Measurements from ENCODE around the gene CUX1. TPM values are rescaled to one million over a fixed set of nuclear protein-coding genes. Genes with fewer than 3 reads are reported as not detected.

The CUX1 gene
- total and polyA plus RNA-seq, 2 of the 13 experiments (the other 11 are each of a cell fraction or from before 2014, with no cell fraction given) = 13.7 to 14.9 TPM

- no peak for TF ChIP-seq ZNF512 (CRISPR knock-in tag; IDR thresholded peaks at IDR 0.05)
- TF ChIP-seq ZNF788 (CRISPR knock-in tag; IDR thresholded peaks at IDR 0.05; ENCODE audit: borderline replicate concordance) = peak; percentile 95; the same call in 1 of the 2 replicates
- no peak for TF ChIP-seq CREB1 (IDR thresholded peaks at IDR 0.05)
- no peak for TF ChIP-seq CREB1 (CRISPR knock-in tag; IDR thresholded peaks at IDR 0.05)
- peak; percentile 58; the same call in 1 of the 2 replicates for TF ChIP-seq BRD4 (CRISPR knock-in tag; IDR thresholded peaks at IDR 0.05)
- peak; percentile 43; the same call in 1 of the 2 replicates for TF ChIP-seq ZNF30 (CRISPR knock-in tag; IDR thresholded peaks at IDR 0.05)
- TF ChIP-seq EEA1 (CRISPR knock-in tag; IDR thresholded peaks at IDR 0.05; ENCODE audit: borderline replicate concordance) = no peak
- TF ChIP-seq THYN1 (CRISPR knock-in tag; IDR thresholded peaks at IDR 0.05; ENCODE audit: borderline replicate concordance, low read depth) = no peak
- no peak for TF ChIP-seq EHMT2 (IDR thresholded peaks at IDR 0.05; ENCODE audit: borderline replicate concordance, low read depth, low read length)
- no peak for TF ChIP-seq PLRG1 (conservative IDR thresholded peaks at IDR 0.05)
- TF ChIP-seq ATRX (CRISPR knock-in tag; IDR thresholded peaks at IDR 0.05; ENCODE audit: borderline replicate concordance) = no peak
- TF ChIP-seq ZFYVE20 (CRISPR knock-in tag; IDR thresholded peaks at IDR 0.05; ENCODE audit: borderline replicate concordance, low read depth) = no peak
- peak; percentile 68; the same call in 1 of the 2 replicates for TF ChIP-seq JUNB (CRISPR knock-in tag; IDR thresholded peaks at IDR 0.05; ENCODE audit: borderline replicate concordance)
- no peak for TF ChIP-seq SP140L (CRISPR knock-in tag; IDR thresholded peaks at IDR 0.05; ENCODE audit: borderline replicate concordance)
- TF ChIP-seq ZNF567 (CRISPR knock-in tag; IDR thresholded peaks at IDR 0.05; ENCODE audit: borderline replicate concordance) = no peak
- no peak for TF ChIP-seq NFE2L1 (CRISPR knock-in tag; IDR thresholded peaks at IDR 0.05; ENCODE audit: borderline replicate concordance)
- no peak for TF ChIP-seq GPBP1L1 (CRISPR knock-in tag; IDR thresholded peaks at IDR 0.05)
- no peak for TF ChIP-seq IKZF1 (IDR thresholded peaks at IDR 0.05)
- no peak for TF ChIP-seq ZNF383 (CRISPR knock-in tag; IDR thresholded peaks at IDR 0.05; ENCODE audit: borderline replicate concordance)
- peak; percentile 88 for TF ChIP-seq SNAPC4 (CRISPR knock-in tag; IDR thresholded peaks at IDR 0.05)
- TF ChIP-seq MED1 (CRISPR knock-in tag; IDR thresholded peaks at IDR 0.05) = peak; percentile 99
- no peak for TF ChIP-seq ZKSCAN5 (CRISPR knock-in tag; IDR thresholded peaks at IDR 0.05)
- TF ChIP-seq ZFP62 (CRISPR knock-in tag; IDR thresholded peaks at IDR 0.05) = no peak
- TF ChIP-seq U2AF2 (IDR thresholded peaks at IDR 0.05; ENCODE audit: low read depth, low read length) = no peak
These were observed 440.8 kb downstream of the CUX1 start (continued) for GRCh38 chr7:102258073-102258748.
